GM12865 (cell line): Measurements from ENCODE around the gene XPR1.
"Not testable (repeated sequence)": the region's sequence is repeated elsewhere in the genome, so short reads cannot be mapped to it uniquely, and the experiment has no call there.

ENCODE experiments used
- DNase-seq: peaks from one replicate; pipeline ENCODE4 v3.0.0; 2010; ENCODE audit warnings: low read depth
- H3K4me3 ChIP-seq: 2 replicates; pipeline ENCODE4 v1.5.1; 2011; ENCODE audit warnings: mild to moderate bottlenecking, low read depth, low read length, control low read depth
- CTCF ChIP-seq: IDR thresholded peaks from 2 replicates; pipeline ENCODE4 v1.5.1; 2011; ENCODE audit warnings: low read length, control low read depth, low read depth, inconsistent platforms; ENCODE audit not compliant: insufficient read depth; ENCODE audit errors: missing control alignments

The XPR1 gene

GRCh38 chr1:180845352-180845751, 213.5 kb downstream of the XPR1 start:
- DNase-seq, result no peak
- H3K4me3 ChIP-seq, result no peak overlapping the region
- TF ChIP-seq CTCF, result no peak

GRCh38 chr1:180848191-180848590, 216.4 kb downstream of the XPR1 start:
- DNase-seq, result no peak
- no peak overlapping the region for H3K4me3 ChIP-seq
- no peak for TF ChIP-seq CTCF

GRCh38 chr1:180849031-180849775, 217.4 kb downstream of the XPR1 start:
- peak; percentile 61 for DNase-seq
- H3K4me3 ChIP-seq, result no peak overlapping the region
- no peak for TF ChIP-seq CTCF

GRCh38 chr1:180851995-180852887, 220.4 kb downstream of the XPR1 start:
- no peak overlapping the region for H3K4me3 ChIP-seq
- peak; percentile 39 for DNase-seq
- TF ChIP-seq CTCF, result no peak

- no peak overlapping the region for H3K4me3 ChIP-seq
- no peak for TF ChIP-seq CTCF
- no peak for DNase-seq
Measured at GRCh38 chr1:180854001-180854400, 222.2 kb downstream of the XPR1 start.

- H3K4me3 ChIP-seq, result no peak overlapping the region
- no peak for TF ChIP-seq CTCF
- DNase-seq, result no peak
Measured at GRCh38 chr1:180854456-180854855, 222.6 kb downstream of the XPR1 start.

GRCh38 chr1:180857947-180858725, 226.3 kb downstream of the XPR1 start:
- DNase-seq, H3K4me3 ChIP-seq: not testable (repeated sequence)
